Esophagus muscularis mucosa (tissue), 4 donors: ENCODE results near the gene SFPQ. TPM values are rescaled to one million over a fixed set of nuclear protein-coding genes. Genes with fewer than 3 reads are reported as not detected.

Experiments
- DNase-seq: peaks from one replicate; pipeline ENCODE4 v3.0.0-alpha.2; 2017; ENCODE audit errors: extremely low spot score
- H3K27ac ChIP-seq, 4 donors: fragments of 200-600 bp; sonication (generic); replicated peaks in 1 of 4; 1 replicate in 3 of 4; 2 replicates in 1 of 4; pipeline ENCODE4 v1.5.1; 2016 to 2019; ENCODE audit warnings: mild to moderate bottlenecking in 1 of 4
- H3K27me3 ChIP-seq, 4 donors: fragments of 200-600 bp; sonication (generic); one replicate each; pipeline versions ENCODE4 v1.5.1 to v1.6.0; 2016 to 2019
- H3K36me3 ChIP-seq, 4 donors: fragments of 200-600 bp; sonication (generic); one replicate each; pipeline ENCODE4 v1.5.1; 2016 to 2019
- H3K4me1 ChIP-seq, 4 donors: fragments of 200-600 bp; sonication (generic); one replicate each; pipeline ENCODE4 v1.5.1; 2016 to 2019
- H3K4me3 ChIP-seq, 4 donors: fragments of 200-600 bp; sonication (generic); 1 replicate in 2 of 4; 2 replicates in 2 of 4; pipeline ENCODE4 v1.5.1; 2016 to 2019; ENCODE audit warnings: mild to moderate bottlenecking in 4 of 4, moderate library complexity in 1 of 4
- H3K9me3 ChIP-seq, 4 donors: fragments of 200-600 bp; sonication (generic); 1 replicate in 3 of 4; 2 replicates in 1 of 4; pipeline ENCODE4 v1.5.1; 2016 to 2019
- CTCF ChIP-seq, 3 experiments: fragments of 200-600 bp in 2 of 3; fragments of 450-650 bp in 1 of 3; sonication (generic) in 2 of 3; IDR thresholded peaks; one replicate each; pipeline ENCODE4 v1.5.1; 2017 to 2019; ENCODE audit warnings: antibody characterized with exemption in 3 of 3, mild to moderate bottlenecking in 2 of 3, moderate library complexity in 1 of 3
- EP300 ChIP-seq: sonication (generic); formaldehyde crosslinking; IDR thresholded peaks from one replicate; pipeline ENCODE4 v1.6.1; 2017; ENCODE audit warnings: antibody characterized with exemption
- POLR2A ChIP-seq: fragments of 450-650 bp; IDR thresholded peaks from one replicate; pipeline ENCODE4 v1.6.1; 2017; ENCODE audit warnings: antibody characterized with exemption, moderate library complexity, mild to moderate bottlenecking, low read depth
- POLR2AphosphoS5 ChIP-seq, 2 donors: sonication (generic); formaldehyde crosslinking; IDR thresholded peaks; one replicate each; pipeline ENCODE4 v1.6.1; 2017; ENCODE audit warnings: antibody characterized with exemption in 2 of 2
- WGBS: methylation state at CpG from one replicate; pipeline ENCODE4 v1.1.5; 2018; 5-methylcytosine and 5-hydroxymethylcytosine counted together
- intact Hi-C: fragments of 100-400 bp; cut with DNase I; formaldehyde crosslinking; loops from one replicate; pipeline ENCODE4 v1.15.1; 2023
- total RNA-seq, 4 donors: library from RNA; depleted of rRNA; stranded (reverse); fragments of >200 nt; gene quantifications; one replicate each; pipeline versions ENCODE4 v1.1.0 to v1.2.1, GENCODE V29; 2016

SFPQ gene
- total RNA-seq, 4 donors from 2014 or later, result 81.1 to 160 (median 127) TPM

GRCh38 chr1:35178874-35179380, 14.0 kb downstream of the SFPQ start:
- H3K36me3 ChIP-seq, result peaks cover 54 to 97% (median 90%) of the 10 kb centered on the region in 4 donors
- TF ChIP-seq POLR2AphosphoS5 (IDR thresholded peaks at IDR 0.05) (no peak), CTCF (IDR thresholded peaks at IDR 0.05) (no peak), POLR2A (no peak), EP300 (no peak)
- no peak for DNase-seq
- peak overlapping the region in 1 of 4 donors; percentile 9 for H3K27ac ChIP-seq
- intact Hi-C loops, result no loop called here
- no peaks in the 10 kb centered on the region for H3K27me3 ChIP-seq
- no peak overlapping the region for H3K4me3 ChIP-seq
- 47% methylated on average over 2 of the region's 2 CpGs for WGBS
- H3K4me1 ChIP-seq, result peaks cover 26 to 57% (median 53%) of the 10 kb centered on the region in 4 donors
- H3K9me3 ChIP-seq, result no peaks in the 10 kb centered on the region

- peaks cover 26 to 52% (median 50%) of the 10 kb centered on the region in 4 donors for H3K4me1 ChIP-seq
- DNase-seq, result no peak
- no peak overlapping the region for H3K27ac ChIP-seq
- H3K27me3 ChIP-seq, result no peaks in the 10 kb centered on the region
- intact Hi-C loops, result no loop called here
- no peaks in the 10 kb centered on the region for H3K9me3 ChIP-seq
- no peak overlapping the region for H3K4me3 ChIP-seq
- no peak for TF ChIP-seq CTCF (IDR thresholded peaks at IDR 0.05)
- TF ChIP-seq POLR2AphosphoS5 (IDR thresholded peaks at IDR 0.05), result no peak
- TF ChIP-seq EP300, result no peak
- no peak for TF ChIP-seq POLR2A
- 63% methylated on average over 2 of the region's 2 CpGs for WGBS
- H3K36me3 ChIP-seq, result peaks cover 47 to 91% (median 83%) of the 10 kb centered on the region in 4 donors
These were observed 14.7 kb downstream of the SFPQ start for GRCh38 chr1:35178295-35178695.

GRCh38 chr1:35177237-35177786, 15.6 kb downstream of the SFPQ start:
- peaks cover 38 to 81% (median 75%) of the 10 kb centered on the region in 4 donors for H3K36me3 ChIP-seq
- H3K27ac ChIP-seq, result no peak overlapping the region
- intact Hi-C loops, result no loop called here
- H3K27me3 ChIP-seq, result no peaks in the 10 kb centered on the region
- no peaks in the 10 kb centered on the region for H3K9me3 ChIP-seq
- H3K4me3 ChIP-seq, result no peak overlapping the region
- no peak for DNase-seq
- 91% methylated on average over 4 of the region's 4 CpGs for WGBS
- H3K4me1 ChIP-seq, result peaks cover 26 to 42% (median 41%) of the 10 kb centered on the region in 4 donors
- TF ChIP-seq POLR2A (no peak), POLR2AphosphoS5 (IDR thresholded peaks at IDR 0.05) (peak in 1 of 2 donors; percentile 8), CTCF (IDR thresholded peaks at IDR 0.05) (no peak), EP300 (no peak)

GRCh38 chr1:35175602-35176001, 17.3 kb downstream of the SFPQ start:
- H3K27me3 ChIP-seq, result no peaks in the 10 kb centered on the region
- H3K27ac ChIP-seq, result no peak overlapping the region
- TF ChIP-seq POLR2AphosphoS5 (IDR thresholded peaks at IDR 0.05) (peak in 1 of 2 donors; percentile 5), EP300 (no peak)
- H3K4me3 ChIP-seq, result no peak overlapping the region
- peaks cover 14 to 26% (median 25%) of the 10 kb centered on the region in 4 donors for H3K4me1 ChIP-seq
- peaks cover 30 to 64% (median 59%) of the 10 kb centered on the region in 4 donors for H3K36me3 ChIP-seq
- WGBS, result 100% methylated on average over 1 of the region's 1 CpG
- DNase-seq, result no peak
- no peaks in the 10 kb centered on the region for H3K9me3 ChIP-seq
- intact Hi-C loops, result no loop called here

- no peaks in the 10 kb centered on the region for H3K27me3 ChIP-seq
- H3K36me3 ChIP-seq, result peaks cover 30 to 60% (median 54%) of the 10 kb centered on the region in 4 donors
- H3K27ac ChIP-seq, result no peak overlapping the region
- TF ChIP-seq EP300 (no peak), POLR2A (no peak), POLR2AphosphoS5 (IDR thresholded peaks at IDR 0.05) (no peak), CTCF (IDR thresholded peaks at IDR 0.05) (no peak)
- intact Hi-C loops, result no loop called here
- no peak for DNase-seq
- peaks cover 14 to 21% (median 20%) of the 10 kb centered on the region in 4 donors for H3K4me1 ChIP-seq
- H3K9me3 ChIP-seq, result no peaks in the 10 kb centered on the region
- H3K4me3 ChIP-seq, result no peak overlapping the region
- 90% methylated on average over 9 of the region's 9 CpGs for WGBS
These were observed 17.8 kb downstream of the SFPQ start for GRCh38 chr1:35175098-35175576.
